ENCODE measurements around the gene PHIP.

Gene PHIP

DNA sequence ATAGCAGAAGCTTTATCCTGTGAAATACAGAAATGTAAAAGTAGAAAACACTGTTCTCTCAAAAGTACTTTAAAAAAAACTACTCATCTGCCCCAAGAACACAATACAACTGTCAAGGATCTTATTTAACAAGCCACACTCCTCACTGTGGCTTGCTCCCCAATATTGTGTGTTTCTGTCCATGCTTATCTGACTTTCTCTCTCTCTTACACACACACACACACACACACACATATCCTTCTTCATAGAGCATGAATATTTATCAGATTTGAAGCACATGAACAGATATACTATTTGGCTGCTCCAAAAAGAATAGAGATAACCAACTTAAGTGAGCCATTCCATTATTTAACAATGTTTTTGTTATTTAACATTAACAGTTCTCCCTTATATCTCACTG lies 3.6 kb upstream of the PHIP start:
- TF ChIP-seq, protein P1, sequence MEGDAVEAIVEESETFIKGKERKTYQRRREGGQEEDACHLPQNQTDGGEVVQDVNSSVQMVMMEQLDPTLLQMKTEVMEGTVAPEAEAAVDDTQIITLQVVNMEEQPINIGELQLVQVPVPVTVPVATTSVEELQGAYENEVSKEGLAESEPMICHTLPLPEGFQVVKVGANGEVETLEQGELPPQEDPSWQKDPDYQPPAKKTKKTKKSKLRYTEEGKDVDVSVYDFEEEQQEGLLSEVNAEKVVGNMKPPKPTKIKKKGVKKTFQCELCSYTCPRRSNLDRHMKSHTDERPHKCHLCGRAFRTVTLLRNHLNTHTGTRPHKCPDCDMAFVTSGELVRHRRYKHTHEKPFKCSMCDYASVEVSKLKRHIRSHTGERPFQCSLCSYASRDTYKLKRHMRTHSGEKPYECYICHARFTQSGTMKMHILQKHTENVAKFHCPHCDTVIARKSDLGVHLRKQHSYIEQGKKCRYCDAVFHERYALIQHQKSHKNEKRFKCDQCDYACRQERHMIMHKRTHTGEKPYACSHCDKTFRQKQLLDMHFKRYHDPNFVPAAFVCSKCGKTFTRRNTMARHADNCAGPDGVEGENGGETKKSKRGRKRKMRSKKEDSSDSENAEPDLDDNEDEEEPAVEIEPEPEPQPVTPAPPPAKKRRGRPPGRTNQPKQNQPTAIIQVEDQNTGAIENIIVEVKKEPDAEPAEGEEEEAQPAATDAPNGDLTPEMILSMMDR (IDR thresholded peaks at IDR 0.05; ENCODE audit: control insufficient read depth, insufficient read depth, low read depth, low read length, missing control alignments): no peak
- DNase-seq (ENCODE audit: low read depth): no peak
- H3K4me3 ChIP-seq (ENCODE audit: control insufficient read depth, low read depth, low read length): no peak overlapping the region

DNA sequence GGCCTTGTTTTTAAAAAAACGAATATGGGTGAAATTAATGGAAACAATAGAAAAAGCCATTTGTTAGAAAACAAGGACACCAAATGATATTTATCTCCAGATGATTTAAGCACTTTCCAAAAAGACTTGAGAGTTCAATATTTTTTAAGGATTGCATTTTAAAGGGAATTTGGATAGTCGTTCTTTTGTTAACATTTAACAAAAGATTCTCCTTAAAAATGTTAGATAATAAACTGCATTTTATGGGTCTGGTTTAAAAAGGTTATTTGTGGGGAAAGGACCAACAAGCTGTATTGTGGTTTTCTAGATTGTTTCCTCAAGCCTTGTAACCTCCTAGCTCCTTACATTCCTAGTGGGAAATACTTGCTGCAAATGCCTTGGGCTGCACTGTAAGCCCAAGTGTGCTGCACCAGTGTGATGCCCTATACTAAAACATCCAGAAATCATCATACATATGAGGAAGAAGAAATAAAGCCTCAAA lies 1.5 kb upstream of the PHIP start:
- no peak overlapping the region for H3K4me3 ChIP-seq (ENCODE audit: control insufficient read depth, low read depth, low read length)
- no peak for DNase-seq (ENCODE audit: low read depth)
- TF ChIP-seq, protein P1 (IDR thresholded peaks at IDR 0.05; ENCODE audit: control insufficient read depth, insufficient read depth, low read depth, low read length, missing control alignments): no peak

GRCh38 chr6:79077715-79078074 lies 359 bp downstream of the PHIP start:
- no peak for DNase-seq (ENCODE audit: low read depth)
- peak overlapping the region; percentile 79 for H3K4me3 ChIP-seq (ENCODE audit: control insufficient read depth, low read depth, low read length)
- TF ChIP-seq, protein P1 (IDR thresholded peaks at IDR 0.05; ENCODE audit: control insufficient read depth, insufficient read depth, low read depth, low read length, missing control alignments): no peak

GRCh38 chr6:79076782-79077641 lies 1.0 kb downstream of the PHIP start:
- peak overlapping the region; percentile 79 for H3K4me3 ChIP-seq (ENCODE audit: control insufficient read depth, low read depth, low read length)
- peak; percentile 83 for DNase-seq (ENCODE audit: low read depth)
- TF ChIP-seq, protein P1 (IDR thresholded peaks at IDR 0.05; ENCODE audit: control insufficient read depth, insufficient read depth, low read depth, low read length, missing control alignments): no peak

DNA sequence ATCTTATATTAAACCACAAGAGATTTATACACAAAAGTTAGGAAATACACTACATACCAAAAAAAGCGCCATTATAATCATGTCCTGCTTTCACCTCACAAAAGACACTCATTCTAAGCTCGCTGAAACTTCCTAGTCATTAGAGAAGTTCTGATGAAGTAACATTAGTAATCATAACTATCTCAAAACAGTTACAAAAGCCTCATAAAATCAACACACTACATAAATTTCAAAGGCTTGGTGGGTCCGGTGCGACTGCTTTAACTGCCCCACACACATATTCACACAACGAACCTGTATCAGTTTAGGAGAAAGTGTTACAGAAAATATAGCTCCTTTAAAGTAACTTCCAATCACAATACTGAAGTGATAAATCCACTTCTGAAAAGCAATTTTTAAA lies 1.9 kb downstream of the PHIP start:
- no peak for DNase-seq (ENCODE audit: low read depth)
- TF ChIP-seq, protein P1 (IDR thresholded peaks at IDR 0.05; ENCODE audit: control insufficient read depth, insufficient read depth, low read depth, low read length, missing control alignments): no peak
- H3K4me3 ChIP-seq (ENCODE audit: control insufficient read depth, low read depth, low read length): peak overlapping the region; percentile 30

GRCh38 chr6:79073888-79074287 lies 4.2 kb downstream of the PHIP start:
- H3K4me3 ChIP-seq (ENCODE audit: control insufficient read depth, low read depth, low read length): no peak overlapping the region
- TF ChIP-seq, protein P1 (IDR thresholded peaks at IDR 0.05; ENCODE audit: control insufficient read depth, insufficient read depth, low read depth, low read length, missing control alignments): no peak
- no peak for DNase-seq (ENCODE audit: low read depth)

Data from AG09309 (cell line).